NOMO-1 treated with dmso at 0.1 percent for 144 hours (cell line): ENCODE data around the gene HS3ST6.
"Not testable (repeated sequence)": the region's sequence is repeated elsewhere in the genome, so short reads cannot be mapped to it uniquely, and the experiment has no call there.

Experiments
- DNase-seq: peaks from one replicate; lab custom pipeline; 2025; ENCODE audit not compliant: unreplicated experiment; lab: John Stamatoyannopoulos, UW

The HS3ST6 gene

GRCh38 chr16:1918351-1919326, at the start of gene HS3ST6:
Gene HS3ST6, minus strand, starts transcription at chr16:1918415. Its CDS starts 92 bp downstream, at chr16:1918323.
- no peak for DNase-seq

DNA sequence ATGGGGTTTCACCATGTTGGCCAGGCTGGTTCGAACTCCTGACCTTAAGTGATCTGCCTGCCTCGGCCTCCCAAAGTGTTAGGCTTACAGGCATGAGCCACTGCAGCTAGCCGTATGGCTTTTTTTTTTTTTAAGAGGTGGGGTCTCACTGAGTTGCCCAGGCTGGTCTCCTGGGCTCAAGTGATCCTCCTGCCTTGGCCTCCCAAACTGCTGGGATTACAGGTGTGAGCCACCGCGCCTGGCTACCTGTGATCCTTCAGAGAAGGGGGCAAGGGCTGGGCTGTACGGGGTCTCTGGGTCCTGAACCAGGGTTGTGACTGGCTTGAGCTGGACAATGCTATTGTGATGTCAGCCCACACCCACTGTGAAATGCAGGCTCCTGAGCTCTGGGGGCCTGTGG, 48.2 kb upstream of the HS3ST6 start, which contains the start of gene RNF151:
Gene RNF151, plus strand, starts transcription at position 397 of the 400 bp plus-strand sequence. CDS start 26 bp downstream, outside the sequence.
- DNase-seq, result no peak

DNA sequence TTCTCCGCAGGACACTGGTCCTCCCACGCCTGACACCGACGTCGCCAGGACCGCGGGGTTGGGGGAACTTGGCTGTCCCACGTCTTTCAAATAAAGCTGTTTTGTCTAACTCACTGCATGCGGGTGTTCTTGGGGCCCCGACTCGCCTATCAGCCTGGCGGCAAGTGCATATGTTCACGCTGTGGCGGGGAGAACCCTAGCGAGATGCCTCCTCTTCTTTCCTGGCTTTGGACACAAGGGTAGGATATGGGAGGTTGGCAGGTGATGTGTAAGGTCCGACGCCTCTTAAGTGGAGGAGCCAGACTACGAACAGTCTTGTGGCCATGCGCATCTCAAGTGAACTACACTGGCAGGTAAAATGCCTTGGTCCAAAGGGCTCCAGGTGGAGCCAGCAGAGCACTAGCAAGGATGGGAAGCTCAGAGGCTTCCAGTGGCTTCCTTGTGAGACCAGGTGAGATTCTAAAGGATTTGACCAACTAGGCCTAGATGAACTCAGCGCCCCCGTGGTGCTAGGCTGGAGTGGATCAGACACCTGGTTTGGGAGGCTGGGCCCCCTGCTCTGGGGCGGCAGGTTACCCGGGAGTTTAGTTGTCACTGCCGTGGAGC, 47.3 kb upstream of the HS3ST6 start:
- DNase-seq, result no peak

GRCh38 chr16:1964506-1965395, 46.5 kb upstream of the HS3ST6 start, which contains the start of gene RPS2:
Gene RPS2, minus strand, starts transcription at chr16:1964826. Its CDS starts 201 bp downstream, at chr16:1964625.
- peak; percentile 99 for DNase-seq

DNA sequence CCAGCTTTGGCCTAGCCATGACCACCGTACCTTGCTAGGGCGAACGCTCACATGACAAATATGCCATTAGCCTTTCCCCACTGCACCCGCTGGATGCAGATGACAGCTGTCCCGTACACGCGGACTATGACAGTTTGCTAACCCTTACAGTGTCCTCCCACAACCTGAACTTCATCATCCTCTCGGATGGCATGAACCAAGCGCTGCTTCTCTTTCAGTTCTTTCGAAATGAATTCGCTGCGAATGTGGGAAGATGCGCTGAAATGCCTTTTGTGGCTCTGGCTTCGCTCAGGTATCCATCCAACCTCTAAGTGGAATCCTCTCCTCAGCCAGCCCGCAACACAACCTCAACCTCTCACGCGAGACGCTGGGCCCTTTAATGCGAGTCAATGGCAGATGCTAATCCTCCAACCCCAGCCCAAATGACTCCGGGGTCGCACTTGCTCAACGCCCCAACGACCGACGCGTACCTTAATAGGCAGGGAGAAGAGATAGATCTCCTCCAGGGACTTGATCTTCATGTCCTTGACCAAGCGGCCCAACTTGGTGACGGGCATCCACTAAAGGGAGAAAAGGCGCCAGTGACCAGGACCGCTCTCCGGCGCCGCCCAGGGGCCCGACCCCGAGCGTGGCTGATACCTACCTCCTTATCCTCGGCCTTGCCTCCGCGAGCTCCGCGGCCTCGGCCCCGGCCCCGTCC, 45.7 kb upstream of the HS3ST6 start:
- DNase-seq, result no peak

DNA sequence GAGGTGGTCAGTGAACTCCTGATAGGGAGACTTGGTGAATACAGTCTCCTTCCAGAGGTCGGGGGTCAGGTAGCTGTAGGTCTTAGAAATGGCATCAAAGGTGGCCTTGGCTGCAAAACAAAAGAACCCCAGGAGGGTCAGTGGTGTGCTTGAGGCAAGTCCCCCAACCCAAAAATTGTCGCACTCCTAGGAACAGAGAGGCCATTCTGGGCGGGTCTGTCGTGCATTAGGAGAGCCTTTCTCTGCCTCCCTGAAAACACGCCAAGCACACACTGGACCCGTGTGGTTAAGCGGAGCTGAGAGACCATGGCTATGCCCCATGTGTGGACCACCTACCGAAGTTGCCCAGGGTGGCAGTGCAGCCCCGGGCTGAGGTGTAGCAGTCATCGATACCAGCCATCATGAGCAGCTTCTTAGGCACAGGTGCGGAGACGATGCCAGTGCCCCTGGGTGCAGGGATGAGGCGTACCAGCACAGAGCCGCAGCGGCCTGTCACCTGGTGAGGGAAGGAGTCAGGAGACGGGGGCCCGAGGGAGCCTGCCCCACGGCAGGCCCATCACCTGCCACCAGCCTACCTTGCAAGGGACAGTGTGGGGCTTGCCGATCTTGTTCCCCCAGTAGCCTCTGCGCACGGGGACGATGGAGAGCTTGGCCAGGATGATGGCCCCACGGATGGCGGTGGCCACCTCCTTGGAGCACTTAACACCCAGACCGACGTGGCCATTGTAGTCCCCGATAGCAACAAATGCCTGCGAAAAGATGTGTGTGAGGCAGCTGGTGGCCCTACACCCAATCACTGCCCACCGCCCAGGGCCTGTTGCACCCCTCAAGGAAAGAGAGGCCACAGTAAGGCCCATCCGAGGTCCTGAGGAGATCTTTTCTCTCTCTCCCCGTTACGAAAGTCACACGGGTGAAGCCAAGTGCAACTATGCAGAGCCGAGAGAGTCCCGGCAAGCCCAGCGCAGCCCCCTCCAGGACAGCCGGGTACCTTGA, 44.2 kb upstream of the HS3ST6 start:
- not testable (repeated sequence) for DNase-seq

DNA sequence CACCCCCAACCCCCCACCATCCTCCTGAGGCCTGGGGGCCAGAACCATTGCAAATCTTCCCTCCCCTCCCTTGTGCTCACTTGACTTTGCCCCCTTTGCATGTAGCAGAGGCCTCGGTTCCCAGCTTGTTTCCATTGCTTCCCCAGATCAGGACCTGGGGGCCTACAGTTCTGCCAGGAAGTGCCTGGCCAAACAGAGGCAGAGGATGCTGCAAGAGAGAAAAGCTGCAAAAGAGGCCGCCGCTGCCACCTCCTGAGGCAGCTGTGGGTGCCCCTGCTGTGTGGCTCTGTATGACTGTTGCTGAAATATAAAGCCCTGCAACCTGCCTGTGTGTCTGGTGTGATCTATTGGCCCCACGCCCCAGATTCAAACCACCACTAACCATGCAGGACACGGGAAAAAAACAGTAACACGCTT, 43.4 kb upstream of the HS3ST6 start:
- no peak for DNase-seq

GRCh38 chr16:1960665-1961630, 42.7 kb upstream of the HS3ST6 start:
- DNase-seq, result peak; percentile 25

- DNase-seq, result peak; percentile 87
Observed at GRCh38 chr16:1959269-1960039, 41.2 kb upstream of the HS3ST6 start, which contains the start of gene NDUFB10. Gene NDUFB10, plus strand, starts transcription at chr16:1959538. Its CDS starts 87 bp downstream, at chr16:1959625.

- no peak for DNase-seq
Observed at GRCh38 chr16:1958715-1959268, 40.6 kb upstream of the HS3ST6 start.

GRCh38 chr16:1958143-1958491, 39.9 kb upstream of the HS3ST6 start:
- not testable (repeated sequence) for DNase-seq

DNA sequence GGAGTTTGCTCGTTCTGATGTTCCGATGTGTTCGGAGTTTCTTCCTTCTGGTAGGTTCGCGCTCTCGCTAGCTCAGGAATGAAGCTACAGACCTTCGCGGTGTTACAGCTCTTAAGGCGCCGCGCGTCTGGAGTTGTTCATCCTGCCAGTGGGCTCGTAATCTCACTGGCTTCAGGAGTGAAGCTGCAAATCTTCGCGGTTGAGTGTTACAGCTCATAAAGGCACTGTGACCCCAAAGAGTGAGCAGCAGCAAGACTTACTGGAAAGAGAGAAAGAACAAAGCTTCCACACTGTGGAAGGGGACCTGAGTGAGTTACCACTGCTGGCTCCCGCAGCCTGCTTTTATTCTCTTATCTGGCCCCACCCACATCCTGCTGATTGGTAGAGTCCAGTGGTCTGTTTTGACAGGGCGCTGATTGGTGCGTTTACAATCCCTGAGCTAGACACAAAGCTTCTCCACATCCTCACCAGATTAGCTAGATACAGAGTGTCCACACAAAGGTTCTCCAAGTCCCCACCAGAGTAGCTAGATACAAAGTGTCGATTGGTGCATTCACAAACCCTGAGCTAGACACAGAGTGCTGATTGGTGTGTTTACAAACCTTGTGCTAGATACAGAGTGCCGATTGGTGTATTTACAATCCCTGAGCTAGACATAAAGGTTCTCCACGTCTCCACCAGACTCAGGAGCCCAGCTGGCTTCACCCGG, 39.4 kb upstream of the HS3ST6 start:
- not testable (repeated sequence) for DNase-seq

GRCh38 chr16:1953734-1954133, 35.5 kb upstream of the HS3ST6 start:
- no peak for DNase-seq

DNA sequence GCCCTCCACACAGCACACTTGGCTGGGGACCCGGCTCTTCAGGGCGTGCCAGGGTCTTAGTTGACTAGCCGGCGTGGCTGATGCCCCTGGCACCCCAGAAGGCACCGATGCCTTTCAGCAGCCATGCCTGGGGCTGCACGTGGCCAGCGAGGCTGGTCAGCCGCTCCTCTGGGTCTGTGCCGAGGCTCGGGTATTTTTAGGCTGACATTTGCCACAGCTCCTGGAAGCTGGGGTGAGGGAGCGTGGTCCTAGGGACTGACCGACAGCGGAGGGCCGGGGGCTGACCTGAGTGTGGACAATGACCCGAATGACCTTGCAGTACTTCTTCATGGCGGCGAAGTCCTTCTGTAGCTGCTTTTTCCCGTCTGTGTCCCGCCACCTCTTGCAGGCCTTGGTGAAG, 32.3 kb upstream of the HS3ST6 start:
- DNase-seq, result no peak

DNA sequence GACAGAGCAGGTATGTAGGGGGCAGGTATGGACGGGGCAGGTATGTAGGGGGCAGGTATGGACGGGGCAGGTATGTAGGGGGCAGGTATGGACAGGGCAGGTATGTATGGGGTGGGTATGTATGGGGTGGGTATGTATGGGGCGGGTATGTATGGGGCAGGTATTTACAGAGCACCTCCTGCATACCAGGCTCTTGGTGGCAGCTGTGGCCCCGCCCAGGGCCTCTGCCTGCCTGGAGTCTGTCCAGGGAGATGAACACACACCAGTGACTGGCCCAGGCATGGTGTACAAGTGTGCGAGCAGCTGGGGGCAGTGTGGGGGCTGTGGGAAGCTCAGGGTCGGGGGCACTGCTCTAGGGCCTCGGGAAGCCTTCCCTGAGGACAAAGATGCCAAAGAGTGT, 31.8 kb upstream of the HS3ST6 start:
- no peak for DNase-seq

DNA sequence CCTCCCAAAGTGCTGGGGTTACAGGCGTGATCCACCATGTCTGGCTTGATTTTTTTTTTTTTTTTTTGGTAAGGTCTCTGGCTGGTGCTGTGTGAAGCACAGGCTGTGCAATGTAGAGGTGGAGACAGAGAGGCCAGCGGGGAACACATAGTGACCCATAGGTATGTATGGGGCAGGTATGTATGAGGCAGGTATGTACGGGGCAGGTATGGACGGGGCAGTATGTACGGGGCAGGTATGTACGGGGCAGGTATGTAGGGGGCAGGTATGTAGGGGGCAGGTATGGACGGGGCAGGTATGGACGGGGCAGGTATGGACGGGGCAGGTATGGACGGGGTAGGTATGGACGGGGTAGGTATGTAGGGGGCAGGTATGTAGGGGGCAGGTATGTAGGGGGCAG, 31.3 kb upstream of the HS3ST6 start:
- no peak for DNase-seq
